ENCODE results near the gene CD2AP. TPM values are rescaled to one million over a fixed set of nuclear protein-coding genes. Genes with fewer than 3 reads are reported as not detected.

Gene CD2AP
- 15.3 and 20.4 TPM in 2 replicates for total RNA-seq

GRCh38 chr6:47477497-47478232 is at the start of gene CD2AP:
Gene CD2AP, plus strand, starts transcription at chr6:47477789. Its CDS starts 456 bp downstream, at chr6:47478245.

Other genes with a start within 250 kb of the CD2AP start
- 16.0 and 35.2 TPM in 2 replicates for gene TNFRSF21, start 167.9 kb upstream of the CD2AP start, total RNA-seq
- gene ADGRF4, start 220.8 kb downstream of the CD2AP start, total RNA-seq: 0.25 and 0.33 TPM in 2 replicates

All from mesangial cell (primary cell).